HG03103 (cell line): Measurements from ENCODE around the gene IRF1.
A peak's percentile ranks its signal among the peaks of the same experiment; 100 is the strongest.
"Not testable (repeated sequence)": the region's sequence is repeated elsewhere in the genome, so short reads cannot be mapped to it uniquely, and the experiment has no call there.

ENCODE experiments used
- ATAC-seq: cut with Tn5 transposase; IDR thresholded peaks from one replicate; pipeline ENCODE4 v1.9.1; 2021; ENCODE audit warnings: low read depth; ENCODE audit not compliant: unreplicated experiment

IRF1 gene

DNA sequence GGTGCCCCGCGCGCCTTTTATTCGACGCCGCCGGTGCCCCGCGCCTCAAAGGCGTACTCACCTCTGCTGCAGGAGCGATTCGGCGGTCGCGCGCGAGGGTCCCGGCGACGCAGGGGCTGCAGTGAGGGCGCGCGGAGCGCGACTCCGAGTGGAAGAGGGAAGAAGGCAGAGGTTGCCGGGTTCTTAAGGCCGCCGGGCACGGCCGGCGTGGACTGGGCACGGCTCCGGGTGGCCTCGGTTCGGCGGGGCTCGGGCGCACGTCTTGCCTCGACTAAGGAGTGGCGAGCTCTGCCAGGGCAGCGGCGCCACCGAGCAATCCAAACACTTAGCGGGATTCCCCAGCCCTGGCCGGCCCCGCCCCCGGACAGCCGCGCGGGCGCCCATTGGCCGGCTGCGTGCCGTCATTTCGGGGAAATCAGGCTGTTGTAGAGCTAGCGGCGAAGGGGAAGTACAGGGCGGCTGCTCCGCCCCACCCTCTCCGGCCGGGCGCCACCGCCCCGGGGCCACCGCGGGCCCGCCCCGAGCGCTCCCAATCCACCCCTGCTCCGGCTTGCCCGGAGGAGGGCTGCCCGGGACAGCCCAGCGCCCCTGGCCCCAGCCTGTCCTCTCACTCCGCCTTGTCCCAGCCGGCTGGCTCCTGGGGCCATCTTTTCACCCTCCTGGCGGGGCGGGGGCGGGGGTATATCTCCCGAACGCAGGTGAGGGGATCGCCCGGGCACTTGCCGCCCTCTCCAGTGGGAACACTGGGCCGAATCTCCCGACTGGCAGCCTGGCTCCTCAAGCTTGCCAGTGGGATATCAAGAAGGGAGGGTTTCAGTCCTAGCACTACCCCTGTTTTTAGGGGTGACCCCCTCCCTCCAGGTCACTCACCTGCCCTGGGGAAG is at the start of gene IRF1:
IRF1 (minus strand) TSS at position 290 of the 884 bp plus-strand sequence. CDS start 1,295 bp downstream, outside the sequence.
- peak; percentile 82 for ATAC-seq

- no peak for ATAC-seq
Observed at GRCh38 chr5:132540149-132540548, 49.6 kb upstream of the IRF1 start.

GRCh38 chr5:132539716-132540115 is 49.1 kb upstream of the IRF1 start:
- no peak for ATAC-seq

- ATAC-seq, result no peak
Observed at GRCh38 chr5:132530946-132531345, 40.4 kb upstream of the IRF1 start.

DNA sequence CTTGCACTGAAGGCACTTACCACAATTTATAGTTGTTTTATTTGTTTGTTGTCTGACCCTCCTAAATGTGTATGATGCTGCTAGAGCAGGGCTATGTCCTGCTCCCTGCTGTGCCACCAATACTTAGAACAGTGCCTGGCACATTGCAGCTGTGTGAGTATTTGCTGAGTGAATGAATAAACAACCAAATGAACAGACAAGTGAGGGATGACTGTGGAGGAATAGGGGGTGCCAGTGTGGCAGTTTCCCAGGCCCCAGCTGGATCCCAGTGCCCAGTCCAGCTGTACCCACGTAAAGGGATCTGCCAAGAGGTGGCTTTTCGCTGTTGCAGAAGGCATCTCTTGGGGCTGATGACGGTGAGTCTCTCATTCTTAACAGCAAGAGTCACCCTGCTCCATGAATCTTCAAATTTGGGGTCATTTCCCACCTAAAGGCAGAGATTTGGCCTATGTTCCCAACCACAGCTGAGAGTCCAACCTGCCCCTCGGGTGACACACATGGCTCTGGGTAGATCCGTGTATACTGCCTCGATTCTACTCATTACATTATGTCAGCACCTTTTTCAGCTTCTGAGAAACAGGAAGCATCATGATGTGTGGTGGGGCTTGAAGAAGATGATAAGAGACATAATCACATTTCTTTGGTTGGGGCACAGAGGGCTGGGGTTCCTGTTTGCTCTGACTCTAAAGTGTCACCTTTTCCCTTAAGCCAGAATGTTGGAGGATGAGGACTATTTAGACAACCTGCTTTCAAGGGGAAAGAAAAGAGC is 38.5 kb upstream of the IRF1 start:
- no peak for ATAC-seq

GRCh38 chr5:132528021-132528420 is 37.4 kb upstream of the IRF1 start:
- no peak for ATAC-seq

DNA sequence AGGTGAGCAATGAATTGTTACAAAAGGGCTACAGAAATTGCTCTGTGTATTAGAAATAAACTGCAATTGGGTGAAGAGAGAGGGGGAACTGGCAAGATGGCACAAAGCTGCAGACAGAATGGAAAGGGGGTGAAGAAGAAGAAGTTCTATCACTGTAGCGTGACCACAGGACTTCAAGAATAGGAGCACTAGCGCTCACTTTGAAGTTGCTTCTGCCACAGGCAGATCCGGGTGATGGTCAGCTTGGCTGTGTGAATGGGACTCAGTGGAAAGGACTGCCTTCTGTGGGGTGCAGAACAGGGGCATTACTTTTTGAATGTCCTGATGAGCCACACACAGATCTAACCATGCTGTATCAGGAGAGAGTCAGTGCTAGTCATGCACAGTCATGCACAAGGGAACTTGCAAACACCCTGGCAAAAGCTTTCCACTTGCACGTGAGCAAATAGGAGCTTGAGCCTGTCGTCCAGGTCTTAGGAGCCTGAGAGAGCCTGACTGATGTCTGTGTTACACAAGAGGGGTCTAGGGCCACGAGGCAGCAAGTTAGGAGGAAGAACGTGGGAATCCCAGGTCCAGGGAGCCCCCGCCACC is 36.5 kb upstream of the IRF1 start:
- no peak for ATAC-seq

DNA sequence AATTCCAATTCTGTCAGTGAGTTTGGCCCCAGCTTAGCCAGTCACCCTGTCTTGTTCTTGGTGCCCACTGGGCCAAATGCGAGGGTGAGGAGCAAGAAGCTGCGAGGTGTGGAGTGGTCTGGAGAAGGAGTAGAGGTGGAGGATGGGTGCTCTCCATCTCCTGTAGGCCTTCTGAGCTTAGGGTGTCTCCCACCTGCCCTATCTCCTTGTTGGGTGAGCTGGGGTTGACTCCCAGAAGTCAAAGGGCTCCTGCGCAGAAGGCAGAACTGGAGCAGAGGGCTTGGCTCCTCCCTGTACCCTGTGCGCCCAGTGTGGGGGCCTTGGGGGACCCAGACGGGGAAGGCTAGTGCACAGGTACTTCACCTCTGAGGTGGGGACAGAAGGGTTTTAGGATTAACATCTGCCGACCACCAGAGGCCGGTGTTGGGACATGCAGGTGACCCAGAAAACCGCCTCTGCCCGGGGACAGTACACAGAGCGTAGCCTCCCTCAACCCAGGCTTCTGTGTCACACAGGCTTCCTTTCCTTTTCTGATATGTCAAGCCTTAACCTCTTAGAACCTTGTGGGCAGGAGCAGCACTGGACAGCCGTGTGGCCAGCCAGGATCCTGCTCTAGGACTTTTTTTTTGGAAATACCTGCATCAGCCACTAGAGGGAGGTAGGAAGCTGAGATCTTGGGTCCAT is 35.9 kb upstream of the IRF1 start:
- ATAC-seq, result no peak

- ATAC-seq, result peak; percentile 57
Observed at GRCh38 chr5:132525299-132525724, 34.7 kb upstream of the IRF1 start.

DNA sequence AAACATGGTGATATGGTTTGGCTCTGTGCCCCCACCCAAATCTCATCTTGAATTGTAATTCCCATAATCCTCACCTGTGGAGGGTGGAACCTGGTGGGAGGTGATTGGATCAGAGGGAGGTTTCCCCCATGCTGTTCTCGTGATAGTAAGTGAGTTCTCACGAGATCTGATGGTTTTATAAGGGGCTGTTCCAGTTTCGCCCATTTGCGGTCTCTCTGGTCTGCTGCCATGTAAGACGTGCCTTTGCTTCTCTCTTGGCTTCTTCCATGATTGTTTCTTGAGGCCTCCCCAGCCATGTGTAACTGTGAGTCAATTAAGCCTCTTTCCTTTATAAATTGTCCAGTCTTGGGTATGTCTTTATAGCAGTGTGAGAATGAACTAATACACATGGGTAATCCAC is 34.3 kb upstream of the IRF1 start:
- ATAC-seq, result not testable (repeated sequence)

GRCh38 chr5:132522067-132522466 is 31.5 kb upstream of the IRF1 start:
- not testable (repeated sequence) for ATAC-seq

- not testable (repeated sequence) for ATAC-seq
Observed at GRCh38 chr5:132513618-132514336, 23.2 kb upstream of the IRF1 start.

DNA sequence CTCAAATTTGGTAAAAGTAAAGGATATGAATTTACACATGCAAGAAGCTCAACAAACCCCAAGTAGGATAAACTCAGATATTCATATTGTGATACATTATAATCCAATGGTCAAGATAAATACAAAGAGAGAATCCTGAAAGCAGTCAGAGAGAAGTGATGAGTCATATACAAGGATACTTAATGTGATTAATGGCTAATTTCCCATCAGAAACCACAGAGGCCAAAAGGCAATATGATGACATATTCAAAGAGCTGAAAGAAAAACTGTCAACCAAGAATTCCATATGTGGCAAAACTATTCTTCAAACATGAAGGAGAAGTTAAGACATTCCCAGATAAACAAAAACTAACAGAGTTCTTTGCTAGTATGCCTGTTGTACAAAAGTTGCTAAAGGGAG is 19.5 kb upstream of the IRF1 start:
- ATAC-seq, result no peak

DNA sequence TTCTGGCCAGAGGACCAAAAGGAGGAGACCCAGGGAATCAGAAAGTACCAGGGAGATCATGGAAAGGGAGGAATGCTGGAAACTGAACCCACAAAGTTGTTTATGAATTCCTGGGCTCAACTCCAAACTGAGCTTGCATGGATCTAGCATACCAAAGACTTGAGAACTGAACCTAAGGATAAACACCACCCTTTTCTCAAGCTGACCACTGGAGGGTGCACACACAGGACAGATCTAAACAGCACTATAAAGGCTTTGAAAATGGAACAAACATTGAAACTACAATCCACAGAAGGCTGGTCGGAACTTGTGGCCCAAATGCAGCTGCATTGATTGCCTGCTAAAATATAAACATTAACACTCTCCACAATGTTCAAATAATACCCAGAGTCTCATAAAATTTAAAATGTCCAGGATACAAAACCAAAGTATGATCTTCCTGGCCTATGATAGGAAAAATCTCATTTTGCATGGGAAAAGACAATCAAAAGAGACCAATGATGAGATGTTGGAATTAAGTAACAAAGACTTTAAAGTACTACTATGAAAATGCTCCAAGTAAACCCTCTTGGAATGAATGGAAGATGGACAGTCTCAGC is 15.6 kb upstream of the IRF1 start:
- ATAC-seq, result peak; percentile 58

DNA sequence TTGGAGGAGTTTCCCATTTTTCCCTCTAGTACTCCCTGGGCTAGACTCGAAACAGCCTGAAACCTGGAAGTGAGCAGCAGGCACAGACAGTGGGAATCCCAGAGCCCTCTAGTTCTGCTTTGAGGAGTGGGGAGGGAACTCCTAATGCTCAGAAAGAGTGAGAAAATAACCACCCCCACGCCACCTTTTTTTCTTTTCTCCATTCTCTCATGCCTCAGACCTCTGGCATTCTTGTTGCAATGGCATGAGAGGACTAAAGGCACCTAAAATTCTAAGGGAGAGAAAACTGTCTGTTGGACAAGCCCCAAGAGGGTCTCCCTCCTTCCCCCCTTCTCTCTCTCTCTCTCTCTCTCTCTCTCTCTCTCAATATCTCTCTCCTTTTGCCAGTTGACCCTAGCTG is 15.1 kb upstream of the IRF1 start:
- ATAC-seq, result no peak

DNA sequence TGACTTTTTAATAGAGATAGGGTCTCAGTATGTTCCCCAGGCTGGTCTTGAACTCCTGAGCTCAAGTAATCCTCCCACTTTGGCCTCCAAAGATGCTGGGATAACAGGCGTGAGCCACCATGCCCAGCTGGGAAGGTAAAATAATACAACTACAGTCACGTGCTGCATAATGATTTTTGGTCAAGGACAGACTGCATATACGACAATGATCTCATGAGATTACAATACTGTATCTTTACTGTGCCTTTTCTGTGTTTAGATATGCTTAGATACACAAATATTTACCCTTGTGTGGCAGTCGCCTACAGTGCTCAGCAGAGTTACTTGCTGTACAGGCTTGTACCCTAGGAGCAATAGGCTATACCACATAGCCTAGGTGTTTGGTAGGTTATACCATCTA is 14.2 kb upstream of the IRF1 start:
- ATAC-seq, result no peak

- ATAC-seq, result no peak
Observed at GRCh38 chr5:132503244-132503643, 12.7 kb upstream of the IRF1 start.

DNA sequence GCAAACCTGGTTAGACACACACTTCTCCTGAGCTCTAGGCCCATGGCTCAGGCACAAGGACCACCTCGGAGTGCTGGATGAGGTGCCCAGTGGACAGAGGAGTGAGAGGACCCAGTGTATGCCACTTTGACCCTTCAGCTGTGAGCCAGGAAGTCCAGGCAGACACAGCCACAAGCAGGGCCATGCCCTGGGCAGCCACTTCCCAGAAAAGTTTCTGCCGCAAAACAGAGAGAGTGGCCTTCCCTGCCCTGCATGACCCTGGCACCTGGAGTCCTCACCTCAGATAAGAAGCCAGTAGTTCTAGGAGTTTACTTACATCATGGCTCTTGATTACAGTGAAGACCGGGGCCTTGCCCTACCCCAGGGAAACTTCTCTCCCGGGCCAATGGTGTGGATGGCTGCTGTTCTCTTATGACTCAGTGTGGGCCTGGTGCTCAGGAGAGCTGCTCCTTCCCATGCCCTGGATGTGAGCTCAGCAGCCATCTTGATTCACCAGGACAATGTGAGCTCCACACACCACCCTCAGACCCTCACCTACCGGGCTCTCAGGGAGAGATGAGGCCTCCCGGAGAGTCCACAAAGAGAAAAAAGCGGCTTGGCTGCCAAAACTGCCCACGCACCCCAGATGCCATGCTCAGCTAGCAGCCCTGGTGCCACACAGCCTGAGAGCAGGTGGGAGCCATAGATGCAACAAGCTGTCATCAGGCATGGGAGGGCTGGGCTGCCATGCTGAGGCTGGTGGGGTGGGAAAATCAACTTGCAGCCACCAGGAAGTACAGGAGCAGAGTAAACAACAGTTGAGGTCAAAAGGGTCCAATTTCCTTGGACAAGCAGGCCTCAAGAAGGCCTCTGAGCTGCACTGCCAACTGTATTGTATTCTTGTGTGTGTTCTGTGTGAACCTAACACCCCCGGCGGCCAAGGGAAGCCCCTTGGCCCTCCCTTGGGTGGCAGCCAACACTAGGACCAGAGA is 11.7 kb upstream of the IRF1 start:
- no peak for ATAC-seq

- no peak for ATAC-seq
Observed at GRCh38 chr5:132501629-132501956, 11.0 kb upstream of the IRF1 start.
